Immature natural killer cell (primary cell): ENCODE results near the gene ABAT. TPM values are rescaled to one million over a fixed set of nuclear protein-coding genes. Genes with fewer than 3 reads are reported as not detected.
"Not testable (repeated sequence)": the region's sequence is repeated elsewhere in the genome, so short reads cannot be mapped to it uniquely, and the experiment has no call there.

Source experiments
- DNase-seq, 3 donors: peaks; one replicate each; pipeline ENCODE4 v3.0.0; 2022; ENCODE audit warnings: mixed read lengths in 1 of 3
- H3K27ac Mint-ChIP-seq, 6 donors: one replicate each; pipeline ENCODE4 v1.8.0; 2020; ENCODE audit warnings: mixed read lengths in 6 of 6, mild to moderate bottlenecking in 5 of 6, inconsistent platforms in 4 of 6, moderate library complexity in 3 of 6
- H3K27me3 Mint-ChIP-seq, 3 donors: one replicate each; pipeline ENCODE4 v1.8.0; 2020 to 2021; ENCODE audit warnings: low read depth in 3 of 3, mild to moderate bottlenecking in 3 of 3, mixed read lengths in 3 of 3, moderate library complexity in 3 of 3, inconsistent platforms in 1 of 3
- H3K36me3 Mint-ChIP-seq, 3 donors: one replicate each; pipeline ENCODE4 v1.8.0; 2020; ENCODE audit warnings: mixed read lengths in 3 of 3, inconsistent platforms in 2 of 3, mild to moderate bottlenecking in 2 of 3
- H3K4me1 Mint-ChIP-seq, 2 donors: one replicate each; pipeline ENCODE4 v1.8.0; 2020; ENCODE audit warnings: inconsistent platforms in 2 of 2, mild to moderate bottlenecking in 2 of 2, mixed read lengths in 2 of 2, moderate library complexity in 1 of 2
- H3K4me3 Mint-ChIP-seq, 5 donors: one replicate each; pipeline ENCODE4 v1.8.0; 2020; ENCODE audit warnings: mild to moderate bottlenecking in 5 of 5, mixed read lengths in 5 of 5, inconsistent platforms in 3 of 5, moderate library complexity in 3 of 5
- H3K9me3 Mint-ChIP-seq, 6 donors: one replicate each; pipeline ENCODE4 v1.8.0; 2020; ENCODE audit warnings: mild to moderate bottlenecking in 6 of 6, mixed read lengths in 6 of 6, inconsistent platforms in 4 of 6, moderate library complexity in 3 of 6
- polyA plus RNA-seq, 3 donors: library from polyadenylated mRNA; unstranded; fragments of 300-500 nt; fragmentation: Illumina TruSeq; gene quantifications; one replicate each; pipeline ENCODE4 v1.2.3, GENCODE V29; 2021

The ABAT gene
- polyA plus RNA-seq, 3 donors from 2014 or later = 1.9 to 5.4 TPM; not detected in 1

DNA sequence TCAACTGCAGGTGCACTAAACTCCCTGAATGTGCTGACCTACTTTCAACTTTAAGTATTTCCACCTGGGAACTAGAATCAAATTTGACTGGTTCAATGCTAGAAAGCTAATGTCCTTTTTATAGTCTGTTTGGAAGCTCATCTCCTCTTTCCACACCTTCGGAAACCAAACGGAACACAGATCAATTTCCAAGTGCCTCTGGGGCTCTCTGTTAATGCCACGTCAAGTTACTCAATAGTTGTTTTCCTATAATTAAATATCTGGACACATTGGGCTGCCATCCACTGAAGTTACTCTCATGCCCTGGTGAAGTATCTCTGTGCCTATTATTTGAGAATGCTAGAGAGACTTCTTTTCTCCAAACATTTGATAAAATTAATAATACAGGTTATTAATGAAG is 29.7 kb downstream of the ABAT start:
- H3K4me3 Mint-ChIP-seq = no peak overlapping the region
- peaks cover 0 to 3% (median 1%) of the 10 kb centered on the region in 3 donors for H3K27me3 Mint-ChIP-seq
- H3K27ac Mint-ChIP-seq = no peak overlapping the region
- DNase-seq = no peak
- H3K9me3 Mint-ChIP-seq = no peaks in the 10 kb centered on the region
- peaks cover 3 to 11% (median 7%) of the 10 kb centered on the region in 3 donors for H3K36me3 Mint-ChIP-seq
- H3K4me1 Mint-ChIP-seq = peaks cover 0 to 3% of the 10 kb centered on the region in 2 donors

DNA sequence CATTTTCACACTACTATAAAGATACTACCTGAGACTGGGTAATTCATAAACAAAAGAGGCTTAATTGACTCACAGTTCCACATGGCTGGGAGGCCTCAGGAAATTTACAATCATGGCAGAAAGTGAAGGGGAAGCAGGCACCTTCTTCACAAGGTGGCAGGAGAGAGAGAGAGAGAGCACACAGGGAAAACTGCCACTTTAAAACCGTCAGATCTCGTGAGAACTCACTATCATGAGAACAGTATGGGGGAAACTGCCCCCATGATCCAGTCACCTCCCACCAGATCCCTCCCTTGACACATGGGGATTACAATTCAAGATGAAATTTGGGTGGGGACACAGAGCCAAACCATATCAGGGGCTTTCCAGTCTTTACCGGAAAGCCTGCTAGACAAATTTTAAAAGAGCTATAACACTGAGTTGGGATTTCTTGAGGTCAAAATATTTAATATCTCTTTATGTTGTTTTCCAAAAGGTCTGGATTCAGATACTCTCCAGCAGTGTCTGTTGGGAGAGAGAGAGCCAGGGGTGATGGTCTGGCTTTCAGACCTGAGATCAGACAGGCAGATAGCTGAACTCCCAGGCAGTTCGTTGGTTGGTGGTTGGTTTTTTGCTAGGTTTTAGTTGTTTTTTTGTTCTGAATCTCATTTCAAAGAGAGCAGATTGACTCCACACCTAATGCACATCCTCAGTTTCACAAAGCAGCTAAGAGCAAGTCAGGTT is 30.8 kb downstream of the ABAT start:
- H3K27ac Mint-ChIP-seq, H3K27me3 Mint-ChIP-seq, H3K4me3 Mint-ChIP-seq, DNase-seq, H3K4me1 Mint-ChIP-seq, H3K36me3 Mint-ChIP-seq, H3K9me3 Mint-ChIP-seq: not testable (repeated sequence)

DNA sequence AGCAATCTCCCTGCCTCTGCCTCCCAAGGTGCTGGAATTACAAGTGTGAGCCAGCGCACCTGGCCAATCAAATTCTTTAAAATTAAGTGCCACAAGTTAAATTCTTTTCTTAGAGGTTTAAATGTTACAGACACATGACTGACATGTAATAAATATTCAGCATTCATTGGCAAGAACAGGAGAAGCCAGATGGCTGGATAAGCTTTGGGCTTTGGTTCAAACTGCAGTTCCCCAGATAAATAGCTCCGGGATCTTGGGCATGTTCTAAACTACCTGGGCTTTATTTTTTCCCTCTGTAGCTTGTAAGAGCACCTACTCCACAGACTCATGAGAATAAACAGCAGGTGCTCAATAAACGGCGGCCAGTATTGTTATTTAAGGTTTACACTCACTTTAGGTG is 34.1 kb downstream of the ABAT start:
- no peak overlapping the region for H3K27ac Mint-ChIP-seq
- no peak for DNase-seq
- H3K4me3 Mint-ChIP-seq = no peak overlapping the region
- H3K4me1 Mint-ChIP-seq = no peaks in the 10 kb centered on the region
- peaks cover 2 to 3% (median 2%) of the 10 kb centered on the region in 3 donors for H3K27me3 Mint-ChIP-seq
- no peaks in the 10 kb centered on the region for H3K9me3 Mint-ChIP-seq
- peaks cover under 1 to 9% (median 4%) of the 10 kb centered on the region in 3 donors for H3K36me3 Mint-ChIP-seq

- peaks cover 11 to 24% (median 17%) of the 10 kb centered on the region in 3 donors for H3K36me3 Mint-ChIP-seq
- H3K4me1 Mint-ChIP-seq = peaks cover 0 to 2% of the 10 kb centered on the region in 2 donors
- H3K4me3 Mint-ChIP-seq = no peak overlapping the region
- peaks cover 0 to 2% (median 2%) of the 10 kb centered on the region in 3 donors for H3K27me3 Mint-ChIP-seq
- DNase-seq = no peak
- H3K9me3 Mint-ChIP-seq = no peaks in the 10 kb centered on the region
- no peak overlapping the region for H3K27ac Mint-ChIP-seq
Observed at GRCh38 chr16:8712589-8713361, 38.4 kb downstream of the ABAT start.

GRCh38 chr16:8713635-8714172 is 39.3 kb downstream of the ABAT start:
- no peak for DNase-seq
- peaks cover 11 to 27% (median 20%) of the 10 kb centered on the region in 3 donors for H3K36me3 Mint-ChIP-seq
- no peak overlapping the region for H3K27ac Mint-ChIP-seq

GRCh38 chr16:8714174-8714573 is 39.8 kb downstream of the ABAT start:
- no peak overlapping the region for H3K27ac Mint-ChIP-seq
- no peak overlapping the region for H3K4me3 Mint-ChIP-seq
- H3K36me3 Mint-ChIP-seq = peaks cover 11 to 27% (median 20%) of the 10 kb centered on the region in 3 donors
- no peak for DNase-seq
- no peaks in the 10 kb centered on the region for H3K9me3 Mint-ChIP-seq
- peaks cover 0 to 2% of the 10 kb centered on the region in 2 donors for H3K4me1 Mint-ChIP-seq
- peaks cover 0 to 2% (median 2%) of the 10 kb centered on the region in 3 donors for H3K27me3 Mint-ChIP-seq

More at GRCh38 chr16:8713635-8714172, 39.3 kb downstream of the ABAT start:
- Mint-ChIP-seq H3K4me3 (no peak overlapping the region), H3K4me1 (peaks cover 0 to 2% of the 10 kb centered on the region in 2 donors), H3K27me3 (peaks cover 0 to 2% (median 2%) of the 10 kb centered on the region in 3 donors), H3K9me3 (no peaks in the 10 kb centered on the region)

DNA sequence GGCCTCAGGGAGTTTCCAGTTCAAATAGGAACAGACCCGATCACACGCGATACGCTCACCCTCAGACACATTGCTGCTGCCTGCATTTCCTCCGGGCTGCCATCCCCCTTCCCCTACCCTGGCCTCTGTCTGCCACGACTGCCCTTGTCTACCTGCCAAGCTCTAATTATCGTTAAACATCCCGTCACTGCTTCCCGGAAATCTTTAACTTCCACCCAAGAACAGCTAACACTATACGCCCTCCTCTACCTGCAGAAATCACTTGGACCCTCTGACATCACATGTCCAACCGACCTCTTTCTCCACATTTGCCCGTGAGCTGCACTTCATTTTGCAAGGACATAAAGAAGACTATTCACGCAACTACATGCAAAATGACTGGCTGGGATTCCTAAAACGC is 40.4 kb downstream of the ABAT start:
- H3K4me1 Mint-ChIP-seq = peaks cover 0 to 2% of the 10 kb centered on the region in 2 donors

GRCh38 chr16:8716052-8716451 is 41.6 kb downstream of the ABAT start:
- H3K4me3 Mint-ChIP-seq = no peak overlapping the region
- H3K27ac Mint-ChIP-seq = no peak overlapping the region
- peaks cover 0 to 2% (median 2%) of the 10 kb centered on the region in 3 donors for H3K27me3 Mint-ChIP-seq
- H3K36me3 Mint-ChIP-seq = peaks cover 11 to 27% (median 17%) of the 10 kb centered on the region in 3 donors
- H3K4me1 Mint-ChIP-seq = peaks cover 0 to 2% of the 10 kb centered on the region in 2 donors
- no peak for DNase-seq
- no peaks in the 10 kb centered on the region for H3K9me3 Mint-ChIP-seq

More for the DNA sequence above, 40.4 kb downstream of the ABAT start:
- Mint-ChIP-seq H3K36me3 (peaks cover 11 to 27% (median 20%) of the 10 kb centered on the region in 3 donors), H3K27me3 (peaks cover 0 to 2% (median 2%) of the 10 kb centered on the region in 3 donors), H3K9me3 (no peaks in the 10 kb centered on the region), H3K4me3 (no peak overlapping the region), H3K27ac (no peak overlapping the region)
- DNase-seq = no peak

DNA sequence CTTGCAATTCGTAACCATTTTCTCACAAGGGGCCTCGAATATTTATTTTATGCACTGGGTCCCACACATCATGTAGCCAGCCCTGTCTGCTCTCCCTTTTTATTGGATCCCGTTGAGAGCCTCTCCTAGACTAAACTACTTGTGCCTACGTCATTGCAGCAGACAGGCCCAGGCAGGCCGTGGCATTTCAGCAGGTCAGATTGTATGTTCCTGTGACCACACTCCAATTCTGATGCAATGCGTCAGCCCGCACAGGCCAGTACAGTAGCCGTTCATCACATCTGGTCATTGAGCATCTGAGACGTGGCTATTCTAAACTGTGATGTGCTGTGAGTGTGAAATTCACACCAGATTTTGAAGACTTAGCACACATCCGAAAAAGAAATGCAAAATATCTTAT is 42.2 kb downstream of the ABAT start:
- H3K4me1 Mint-ChIP-seq = peaks cover 0 to 2% of the 10 kb centered on the region in 2 donors
- no peak overlapping the region for H3K27ac Mint-ChIP-seq
- no peaks in the 10 kb centered on the region for H3K9me3 Mint-ChIP-seq
- peaks cover 11 to 22% (median 16%) of the 10 kb centered on the region in 3 donors for H3K36me3 Mint-ChIP-seq
- DNase-seq = no peak
- H3K27me3 Mint-ChIP-seq = no peaks in the 10 kb centered on the region
- no peak overlapping the region for H3K4me3 Mint-ChIP-seq

DNA sequence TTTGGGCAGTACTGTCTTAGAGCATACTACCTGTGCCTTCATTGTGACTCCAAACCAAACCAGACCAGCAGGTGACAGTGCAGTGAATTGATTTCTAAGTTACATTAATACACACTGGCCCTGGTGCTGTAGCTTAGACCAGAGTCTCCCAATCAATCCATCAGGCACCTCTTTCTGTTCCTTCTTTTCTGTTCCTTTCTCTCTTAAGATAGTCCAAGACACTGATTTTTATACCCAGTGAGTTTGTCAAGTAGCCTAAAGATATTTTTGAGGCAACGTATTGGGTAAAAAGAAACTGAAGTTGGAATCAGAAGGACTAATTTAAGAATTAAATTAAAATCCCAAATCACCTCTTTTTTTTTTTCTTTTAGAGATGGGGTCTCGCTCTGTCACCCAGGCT is 43.1 kb downstream of the ABAT start:
- H3K27ac Mint-ChIP-seq = no peak overlapping the region
- H3K4me3 Mint-ChIP-seq = no peak overlapping the region
- peaks cover 0 to 2% of the 10 kb centered on the region in 2 donors for H3K4me1 Mint-ChIP-seq
- H3K9me3 Mint-ChIP-seq = no peaks in the 10 kb centered on the region
- peaks cover 11 to 22% (median 21%) of the 10 kb centered on the region in 3 donors for H3K36me3 Mint-ChIP-seq
- no peak for DNase-seq
- H3K27me3 Mint-ChIP-seq = no peaks in the 10 kb centered on the region

DNA sequence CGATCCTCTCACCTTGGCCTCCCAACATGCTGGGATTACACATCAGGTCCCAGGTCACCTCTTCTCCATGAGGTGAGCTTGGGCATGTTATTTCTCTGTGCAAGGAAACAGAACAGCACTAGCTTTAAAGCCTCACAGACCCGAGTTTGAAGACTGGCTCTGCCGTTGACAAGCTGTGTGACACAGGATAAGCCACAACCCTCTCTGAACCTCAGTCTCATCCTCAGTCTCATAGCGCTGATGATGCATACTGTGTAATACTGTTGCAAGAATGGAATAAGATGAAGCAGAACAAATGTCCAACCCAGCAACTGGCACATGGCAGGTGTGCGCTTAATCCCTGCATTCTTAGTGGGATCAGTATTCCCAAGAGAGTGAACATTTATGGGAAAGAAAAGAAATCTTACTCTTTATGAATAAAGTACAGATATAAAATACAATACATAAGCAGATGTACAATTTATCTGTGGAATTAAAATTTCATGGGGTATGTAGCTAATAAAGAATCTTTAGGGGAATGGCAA is 43.5 kb downstream of the ABAT start:
- peaks cover 0 to 2% of the 10 kb centered on the region in 2 donors for H3K4me1 Mint-ChIP-seq
- H3K9me3 Mint-ChIP-seq = no peaks in the 10 kb centered on the region
- H3K36me3 Mint-ChIP-seq = peaks cover 11 to 22% (median 21%) of the 10 kb centered on the region in 3 donors
- H3K27ac Mint-ChIP-seq = no peak overlapping the region
- no peak overlapping the region for H3K4me3 Mint-ChIP-seq
- no peak for DNase-seq
- H3K27me3 Mint-ChIP-seq = peaks cover 0 to 2% (median 0%) of the 10 kb centered on the region in 3 donors

- no peak for DNase-seq
- H3K4me1 Mint-ChIP-seq = peaks cover 0 to 2% of the 10 kb centered on the region in 2 donors
- peaks cover 0 to 3% (median 0%) of the 10 kb centered on the region in 3 donors for H3K27me3 Mint-ChIP-seq
- no peak overlapping the region for H3K4me3 Mint-ChIP-seq
- no peak overlapping the region for H3K27ac Mint-ChIP-seq
- no peaks in the 10 kb centered on the region for H3K9me3 Mint-ChIP-seq
- H3K36me3 Mint-ChIP-seq = peaks cover 6 to 21% (median 19%) of the 10 kb centered on the region in 3 donors
Observed at GRCh38 chr16:8718851-8719680, 44.6 kb downstream of the ABAT start.
